NCI-H2171 (cell line): Measurements from ENCODE around the gene HBE1.
"Not testable (repeated sequence)": the region's sequence is repeated elsewhere in the genome, so short reads cannot be mapped to it uniquely, and the experiment has no call there.

Experiments used
- DNase-seq: peaks from one replicate; lab custom pipeline; 2025; lab: John Stamatoyannopoulos, UW

HBE1 gene

GRCh38 chr11:5269715-5270147 lies at the start of gene HBE1:
HBE1 (minus strand) TSS chr11:5269945; CDS start chr11:5269890, 55 bp downstream.
- DNase-seq = no peak

GRCh38 chr11:5317292-5317691 lies 47.5 kb upstream of the HBE1 start:
- DNase-seq = no peak

GRCh38 chr11:5313326-5314023 lies 43.7 kb upstream of the HBE1 start:
- DNase-seq = not testable (repeated sequence)

- DNase-seq = no peak
These were observed 40.7 kb upstream of the HBE1 start for GRCh38 chr11:5310423-5310822.

- no peak for DNase-seq
These were observed 37.7 kb upstream of the HBE1 start for GRCh38 chr11:5307256-5308019.

- no peak for DNase-seq
These were observed 34.3 kb upstream of the HBE1 start for GRCh38 chr11:5304046-5304445.

- DNase-seq = no peak
These were observed 33.9 kb upstream of the HBE1 start for GRCh38 chr11:5303626-5304025.

GRCh38 chr11:5301846-5302245 lies 32.1 kb upstream of the HBE1 start, which contains the start of gene OR51B4:
OR51B4 (minus strand) TSS chr11:5301946; CDS start chr11:5301946, 0 bp downstream.
- DNase-seq = no peak

GRCh38 chr11:5300251-5300650 lies 30.5 kb upstream of the HBE1 start:
- DNase-seq = no peak

GRCh38 chr11:5298451-5298850 lies 28.7 kb upstream of the HBE1 start:
- DNase-seq = no peak

- DNase-seq = no peak
These were observed 28.1 kb upstream of the HBE1 start for GRCh38 chr11:5297721-5298323.

- DNase-seq = not testable (repeated sequence)
These were observed 24.7 kb upstream of the HBE1 start for GRCh38 chr11:5294342-5294995.

GRCh38 chr11:5293028-5293427 lies 23.3 kb upstream of the HBE1 start:
- no peak for DNase-seq

GRCh38 chr11:5291207-5291838 lies 21.6 kb upstream of the HBE1 start:
- DNase-seq = no peak

GRCh38 chr11:5290106-5290505 lies 20.4 kb upstream of the HBE1 start:
- no peak for DNase-seq

GRCh38 chr11:5289696-5290095 lies 20.0 kb upstream of the HBE1 start:
- no peak for DNase-seq

GRCh38 chr11:5288906-5289550 lies 19.3 kb upstream of the HBE1 start:
- no peak for DNase-seq

- DNase-seq = no peak
These were observed 18.6 kb upstream of the HBE1 start for GRCh38 chr11:5288108-5288905.

GRCh38 chr11:5286901-5287300 lies 17.2 kb upstream of the HBE1 start:
- no peak for DNase-seq

GRCh38 chr11:5286351-5286750 lies 16.6 kb upstream of the HBE1 start:
- no peak for DNase-seq
